HepG2 (cell line): ENCODE data around the gene KLHL7. TPM values are rescaled to one million over a fixed set of nuclear protein-coding genes. Genes with fewer than 3 reads are reported as not detected.
A peak's percentile ranks its signal among the peaks of the same experiment; 100 is the strongest.

Experiments used
- CHD2 ChIP-seq: IDR thresholded peaks from 2 replicates; pipeline ENCODE4 v1.6.1; 2011; ENCODE audit warnings: low read depth, low read length, improper control_type of control experiment
- DNMT3B ChIP-seq: conservative IDR thresholded peaks from 2 replicates; pipeline ENCODE4 v1.6.1; 2016; ENCODE audit warnings: missing biosample characterization, control low read depth
- HDAC1 ChIP-seq: sonication (generic); formaldehyde crosslinking; IDR thresholded peaks from 2 replicates; pipeline ENCODE4 v1.5.1; 2020; ENCODE audit warnings: mild to moderate bottlenecking, missing genetic modification reagents
- HMG20B ChIP-seq: conservative IDR thresholded peaks from 2 replicates; pipeline ENCODE4 v1.6.1; 2016; ENCODE audit warnings: missing genetic modification reagents, missing compliant biosample characterization
- HMGA1 ChIP-seq: sonication (generic); formaldehyde crosslinking; conservative IDR thresholded peaks from 2 replicates; pipeline ENCODE4 v1.4.0; 2020; ENCODE audit warnings: missing genetic modification reagents
- KMT2B ChIP-seq: IDR thresholded peaks from 2 replicates; pipeline ENCODE4 v1.6.1; 2016; ENCODE audit warnings: missing genetic modification reagents, missing compliant biosample characterization
- MEF2D ChIP-seq: sonication (generic); formaldehyde crosslinking; IDR thresholded peaks from 2 replicates; pipeline ENCODE4 v1.5.1; 2020; ENCODE audit warnings: mild to moderate bottlenecking, missing genetic modification reagents
- MEIS2 ChIP-seq: sonication (generic); formaldehyde crosslinking; IDR thresholded peaks from 2 replicates; pipeline ENCODE4 v1.9.0; 2021; ENCODE audit warnings: mild to moderate bottlenecking, missing genetic modification reagents
- MXD4 ChIP-seq: IDR thresholded peaks from 2 replicates; pipeline ENCODE4 v1.6.1; 2016; ENCODE audit warnings: mild to moderate bottlenecking, missing biosample characterization, missing genetic modification reagents
- NFATC3 ChIP-seq: sonication (generic); formaldehyde crosslinking; IDR thresholded peaks from 2 replicates; pipeline ENCODE4 v1.5.1; 2020; ENCODE audit warnings: mild to moderate bottlenecking, missing genetic modification reagents
- NFYC ChIP-seq: IDR thresholded peaks from 2 replicates; pipeline ENCODE4 v1.6.1; 2016; ENCODE audit warnings: missing genetic modification reagents, missing compliant biosample characterization
- PHF21A ChIP-seq: sonication (generic); formaldehyde crosslinking; IDR thresholded peaks from 2 replicates; pipeline ENCODE4 v1.5.0; 2020; ENCODE audit warnings: mild to moderate bottlenecking, missing genetic modification reagents
- PRDM10 ChIP-seq: sonication (generic); formaldehyde crosslinking; IDR thresholded peaks from 2 replicates; pipeline ENCODE4 v1.4.0; 2020; ENCODE audit warnings: low read depth, missing genetic modification reagents
- RXRB ChIP-seq: IDR thresholded peaks from 2 replicates; pipeline ENCODE4 v1.6.1; 2016; ENCODE audit warnings: borderline replicate concordance, missing genetic modification reagents, missing compliant biosample characterization
- SALL2 ChIP-seq: sonication (generic); formaldehyde crosslinking; IDR thresholded peaks from 2 replicates; pipeline ENCODE4 v1.8.1; 2023; ENCODE audit warnings: mild to moderate bottlenecking, missing genetic modification reagents, inconsistent platforms
- SIN3B ChIP-seq: fragments of 150-350 bp; IDR thresholded peaks from 2 replicates; pipeline ENCODE4 v1.6.1; 2014; ENCODE audit warnings: low read length
- TBX2 ChIP-seq: sonication (generic); formaldehyde crosslinking; IDR thresholded peaks from 2 replicates; pipeline ENCODE4 v1.5.0; 2020; ENCODE audit warnings: missing genetic modification reagents, mild to moderate bottlenecking, borderline replicate concordance
- ZBTB8A ChIP-seq: sonication (generic); formaldehyde crosslinking; IDR thresholded peaks from 2 replicates; pipeline ENCODE4 v1.4.0; 2020; ENCODE audit warnings: mild to moderate bottlenecking, low read depth, missing genetic modification reagents, borderline replicate concordance
- ZFP82 ChIP-seq: sonication (generic); formaldehyde crosslinking; IDR thresholded peaks from 2 replicates; pipeline ENCODE4 v1.5.1; 2020; ENCODE audit warnings: mild to moderate bottlenecking, missing genetic modification reagents, borderline replicate concordance
- ZMAT3 ChIP-seq: sonication (generic); formaldehyde crosslinking; conservative IDR thresholded peaks from 2 replicates; pipeline ENCODE4 v1.7.0; 2021; ENCODE audit warnings: missing genetic modification reagents
- ZNF205 ChIP-seq: IDR thresholded peaks from 2 replicates; pipeline ENCODE4 v1.6.1; 2018; ENCODE audit warnings: missing biosample characterization, missing genetic modification reagents
- ZNF230 ChIP-seq: sonication (generic); formaldehyde crosslinking; IDR thresholded peaks from 2 replicates; pipeline ENCODE4 v1.4.0; 2020; ENCODE audit warnings: mild to moderate bottlenecking, missing genetic modification reagents
- ZNF383 ChIP-seq: sonication (generic); formaldehyde crosslinking; IDR thresholded peaks from 2 replicates; pipeline ENCODE4 v1.4.0; 2020; ENCODE audit warnings: missing genetic modification reagents, mild to moderate bottlenecking, borderline replicate concordance
- ZNF432 ChIP-seq: sonication (generic); formaldehyde crosslinking; IDR thresholded peaks from 2 replicates; pipeline ENCODE4 v1.5.0; 2020; ENCODE audit warnings: missing genetic modification reagents, mild to moderate bottlenecking, borderline replicate concordance
- ZNF572 ChIP-seq: sonication (generic); formaldehyde crosslinking; IDR thresholded peaks from 2 replicates; pipeline ENCODE4 v1.5.1; 2020; ENCODE audit warnings: mild to moderate bottlenecking, missing genetic modification reagents
- ZNF577 ChIP-seq: sonication (generic); formaldehyde crosslinking; IDR thresholded peaks from 2 replicates; pipeline ENCODE4 v1.4.0; 2020; ENCODE audit warnings: mild to moderate bottlenecking, low read depth, missing genetic modification reagents, borderline replicate concordance
- ZNF614 ChIP-seq: IDR thresholded peaks from 2 replicates; pipeline ENCODE4 v1.6.1; 2018; ENCODE audit warnings: missing biosample characterization, missing genetic modification reagents, inconsistent platforms, borderline replicate concordance
- ZNF790 ChIP-seq: sonication (generic); formaldehyde crosslinking; IDR thresholded peaks from 2 replicates; pipeline ENCODE4 v1.8.0; 2022; ENCODE audit warnings: missing genetic modification reagents, mild to moderate bottlenecking, borderline replicate concordance
- ZSCAN30 ChIP-seq: sonication (generic); formaldehyde crosslinking; IDR thresholded peaks from 2 replicates; pipeline ENCODE4 v1.5.0; 2020; ENCODE audit warnings: mild to moderate bottlenecking, missing genetic modification reagents
- polyA plus RNA-seq, 8 experiments: library from polyadenylated mRNA; depleted of rRNA in 3 of 8; stranded (reverse) in 7 of 8; unstranded in 1 of 8; fragments of >200 nt; fragmentation: Illumina TruSeq in 4 of 8; extraction: Trizol in 4 of 8; gene quantifications; 2 replicates each; pipeline versions ENCODE4 v1.2.1 to v1.2.3, GENCODE V29; 2011 to 2016; ENCODE audit warnings: low read depth in 4 of 8, missing spikeins in 1 of 8, mixed read lengths in 1 of 8; ENCODE audit not compliant: insufficient read depth in 1 of 8
- total RNA-seq, 5 experiments: library from RNA; depleted of rRNA; stranded (reverse); fragments of >200 nt; fragmentation: Illumina TruSeq; extraction: Trizol; gene quantifications; 2 replicates each; pipeline ENCODE4 v1.2.3, GENCODE V29; 2016; ENCODE audit warnings: low read depth in 1 of 5
- TF ChIP-seq, protein P1 (sequence below): IDR thresholded peaks from 2 replicates; pipeline ENCODE4 v1.6.1; 2016; ENCODE audit warnings: mild to moderate bottlenecking, missing biosample characterization, missing genetic modification reagents

KLHL7 gene
- total and polyA plus RNA-seq, 2 of the 13 experiments (the other 11 are each of a cell fraction or from before 2014, with no cell fraction given) = 16.2 to 34.4 TPM

DNA sequence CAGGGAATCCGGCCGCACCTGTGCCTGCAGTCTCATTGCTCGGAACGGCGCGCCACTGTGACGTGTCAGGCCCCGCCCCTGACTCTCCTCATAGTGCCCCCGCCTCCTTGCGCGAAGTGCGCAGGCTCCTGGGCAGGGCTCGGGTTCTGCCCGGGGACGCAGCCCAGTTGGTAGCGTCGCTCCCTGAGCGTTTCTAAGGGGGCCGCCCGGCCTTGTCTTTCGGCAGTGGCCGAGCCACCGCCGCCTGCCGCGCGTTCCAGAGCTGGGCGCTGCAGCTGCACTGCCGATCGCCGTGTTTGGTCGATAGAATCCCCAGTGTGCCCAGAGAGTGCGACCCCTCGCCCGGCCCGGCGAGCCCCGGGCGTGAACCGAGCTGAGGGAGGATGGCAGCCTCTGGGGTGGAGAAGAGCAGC lies at the start of gene KLHL7 (continued):
- TF ChIP-seq ZNF614 (CRISPR knock-in tag) = no peak; the same call in 1 of the 2 replicates
- TF ChIP-seq KMT2B (CRISPR knock-in tag) = peak; percentile 99
- TF ChIP-seq SIN3B = peak; percentile 81; the same call in 1 of the 2 replicates
- TF ChIP-seq ZMAT3 (CRISPR knock-in tag) = peak; percentile 88
- no peak for TF ChIP-seq ZBTB8A (CRISPR knock-in tag)
- TF ChIP-seq, protein P1, sequence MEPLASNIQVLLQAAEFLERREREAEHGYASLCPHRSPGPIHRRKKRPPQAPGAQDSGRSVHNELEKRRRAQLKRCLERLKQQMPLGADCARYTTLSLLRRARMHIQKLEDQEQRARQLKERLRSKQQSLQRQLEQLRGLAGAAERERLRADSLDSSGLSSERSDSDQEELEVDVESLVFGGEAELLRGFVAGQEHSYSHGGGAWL (CRISPR knock-in tag) = peak; percentile 45; the same call in 1 of the 2 replicates
- no peak; the same call in 1 of the 2 replicates for TF ChIP-seq MEIS2 (CRISPR knock-in tag)
- no peak for TF ChIP-seq PHF21A (CRISPR knock-in tag)
- TF ChIP-seq ZNF577 (CRISPR knock-in tag) = no peak
- TF ChIP-seq NFATC3 = 0 out of 2 replicates have a peak, but pooled peaks have one; percentile 42
- TF ChIP-seq DNMT3B = peak; percentile 77; the same call in 1 of the 2 replicates
- peak; percentile 82; the same call in 1 of the 2 replicates for TF ChIP-seq ZFP82 (CRISPR knock-in tag)
- no peak for TF ChIP-seq ZNF572 (CRISPR knock-in tag)
- no peak for TF ChIP-seq ZNF790 (CRISPR knock-in tag)
- peak; percentile 87; the same call in 1 of the 2 replicates for TF ChIP-seq HDAC1 (CRISPR knock-in tag)
- no peak for TF ChIP-seq ZNF230 (CRISPR knock-in tag)
- 0 out of 2 replicates have a peak, but pooled peaks have one; percentile 12 for TF ChIP-seq CHD2
- no peak for TF ChIP-seq ZSCAN30
- TF ChIP-seq ZNF432 (CRISPR knock-in tag) = no peak
- TF ChIP-seq ZNF205 (CRISPR knock-in tag) = peak; percentile 62; the same call in 1 of the 2 replicates
- peak; percentile 65; the same call in 1 of the 2 replicates for TF ChIP-seq TBX2 (CRISPR knock-in tag)
- TF ChIP-seq HMG20B (CRISPR knock-in tag) = no peak; the same call in 1 of the 2 replicates
- TF ChIP-seq MEF2D (CRISPR knock-in tag) = 0 out of 2 replicates have a peak, but pooled peaks have one; percentile 19
- TF ChIP-seq NFYC (CRISPR knock-in tag) = peak; percentile 45
- 0 out of 2 replicates have a peak, but pooled peaks have one; percentile 23 for TF ChIP-seq SALL2
- peak; percentile 76 for TF ChIP-seq MXD4 (CRISPR knock-in tag)
- TF ChIP-seq PRDM10 = peak; percentile 89
- TF ChIP-seq ZNF383 (CRISPR knock-in tag) = no peak
- peak; percentile 17; the same call in 1 of the 2 replicates for TF ChIP-seq RXRB
- TF ChIP-seq HMGA1 (CRISPR knock-in tag) = no peak
